NCI-H2171 treated with DMSO at 0.1 percent for 48 hours (cell line): ENCODE measurements around the gene KIAA0753.
A peak's percentile ranks its signal among the peaks of the same experiment; 100 is the strongest.

Experiments
- DNase-seq: peaks from one replicate; lab custom pipeline; 2025; lab: John Stamatoyannopoulos, UW

The KIAA0753 gene

GRCh38 chr17:6547336-6547735 lies 93.2 kb downstream of the KIAA0753 start:
- peak; percentile 48 for DNase-seq

- no peak for DNase-seq
Observed at GRCh38 chr17:6546069-6546718, 94.3 kb downstream of the KIAA0753 start.

- no peak for DNase-seq
Observed at GRCh38 chr17:6545291-6545690, 95.2 kb downstream of the KIAA0753 start.

GRCh38 chr17:6544011-6544370 lies 96.5 kb downstream of the KIAA0753 start:
- DNase-seq: no peak

GRCh38 chr17:6543079-6544010 lies 97.2 kb downstream of the KIAA0753 start:
- DNase-seq: no peak

- no peak for DNase-seq
Observed at GRCh38 chr17:6542577-6542976, 97.9 kb downstream of the KIAA0753 start.

GRCh38 chr17:6541886-6542285 lies 98.6 kb downstream of the KIAA0753 start:
- no peak for DNase-seq

- DNase-seq: no peak
Observed at GRCh38 chr17:6539871-6540270, 100.6 kb downstream of the KIAA0753 start.

GRCh38 chr17:6536566-6537065 lies 103.9 kb downstream of the KIAA0753 start:
- DNase-seq: no peak

- no peak for DNase-seq
Observed at GRCh38 chr17:6536053-6536452, 104.5 kb downstream of the KIAA0753 start.

GRCh38 chr17:6534846-6535514 lies 105.5 kb downstream of the KIAA0753 start:
- DNase-seq: no peak

GRCh38 chr17:6532441-6532885 lies 108.0 kb downstream of the KIAA0753 start:
- DNase-seq: no peak

- DNase-seq: no peak
Observed at GRCh38 chr17:6531575-6531974, 108.9 kb downstream of the KIAA0753 start.

GRCh38 chr17:6530324-6530920 lies 110.1 kb downstream of the KIAA0753 start:
- DNase-seq: no peak

- no peak for DNase-seq
Observed at GRCh38 chr17:6528557-6528956, 112.0 kb downstream of the KIAA0753 start.
